Measurements from ENCODE around the gene CKMT2.

CKMT2 gene

DNA sequence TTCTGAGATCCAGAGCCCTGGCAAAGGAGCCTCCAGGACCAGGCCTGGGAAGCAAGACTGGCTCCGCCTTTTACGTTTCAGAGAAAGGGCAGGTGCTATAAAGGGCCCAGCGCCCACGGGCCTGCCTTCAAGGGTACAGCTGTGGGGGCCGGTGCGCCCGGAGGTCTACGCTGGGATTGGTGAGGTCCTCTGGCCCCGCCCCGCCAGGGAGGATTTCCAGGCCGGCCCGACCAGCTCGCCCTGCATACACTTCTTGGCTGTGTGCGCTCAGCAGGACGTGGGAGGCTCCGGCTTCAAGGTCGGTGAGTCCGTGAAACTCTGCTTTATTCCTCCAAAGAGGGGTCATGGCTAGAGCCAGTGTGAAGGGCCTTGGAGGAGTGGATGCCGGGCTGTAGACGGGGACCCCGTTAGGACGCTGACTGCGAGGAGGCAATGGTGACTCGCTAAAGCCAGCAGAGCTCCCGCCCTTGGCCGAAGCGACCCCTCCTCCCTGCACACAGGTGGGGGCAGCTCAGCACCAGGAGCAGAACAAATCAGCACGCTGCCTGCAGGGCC is at the start of gene CKMT2:
Gene CKMT2, plus strand, starts transcription at position 243 of the 555 bp plus-strand sequence. CDS start 17,811 bp downstream, outside the sequence.
- no peak for ATAC-seq

GRCh38 chr5:81183811-81184748 is 49.0 kb upstream of the CKMT2 start:
- ATAC-seq: no peak

DNA sequence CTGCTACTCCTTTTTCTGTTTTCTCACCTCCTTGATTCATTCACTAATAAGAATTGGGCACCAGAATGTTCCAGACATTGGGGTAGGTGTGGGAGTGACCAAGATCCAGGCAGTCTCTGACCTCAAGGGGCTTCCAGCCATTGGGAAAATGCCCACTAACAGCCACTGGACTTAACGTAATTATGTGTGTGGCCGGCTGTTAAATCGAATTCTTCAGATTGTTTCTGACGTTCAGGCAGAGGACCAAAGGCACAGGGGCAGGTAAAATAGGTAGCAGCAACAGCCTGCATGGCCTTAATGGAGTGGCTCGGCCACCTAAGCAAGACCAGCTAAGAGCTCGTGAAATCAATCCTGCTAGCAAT is 48.4 kb upstream of the CKMT2 start:
- no peak for ATAC-seq

DNA sequence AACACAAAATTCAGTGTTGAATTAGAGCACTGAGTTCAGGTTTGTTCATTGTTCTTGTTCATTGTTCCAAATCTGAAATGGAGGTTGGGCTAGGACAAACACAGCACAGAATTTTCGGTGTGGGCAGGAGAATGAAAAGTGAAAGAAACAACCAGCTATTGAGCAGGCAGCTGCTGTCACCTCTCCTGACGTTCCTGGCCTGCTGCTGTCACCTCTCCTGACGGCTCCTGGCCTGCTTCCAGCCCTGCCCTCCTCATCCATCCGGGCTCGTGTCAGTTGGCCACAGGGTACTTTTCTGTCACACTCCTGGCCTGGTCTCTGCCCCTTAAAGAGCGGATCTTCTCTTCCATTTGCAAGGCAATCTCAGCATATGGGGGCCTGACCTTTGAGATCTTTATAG is 45.2 kb upstream of the CKMT2 start:
- no peak for ATAC-seq

DNA sequence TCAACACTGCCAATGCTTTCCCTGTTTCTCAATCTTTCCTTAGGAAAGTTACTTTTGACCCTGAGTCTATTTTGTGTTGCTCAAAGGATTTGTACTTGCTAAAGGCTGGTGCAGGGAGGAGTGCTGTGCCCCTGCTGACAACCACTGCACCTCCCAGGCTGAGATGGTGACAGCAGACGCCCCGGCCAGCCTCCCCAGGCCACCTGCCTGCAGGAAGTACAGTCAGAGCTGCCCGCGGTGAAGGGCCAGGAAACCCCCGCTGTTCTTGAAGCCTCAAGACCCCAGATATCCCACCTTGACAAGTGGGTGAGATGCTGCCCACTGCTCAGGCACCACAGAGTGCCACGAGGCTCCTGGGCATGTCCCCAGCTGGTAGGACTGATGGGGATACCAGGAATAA is 44.2 kb upstream of the CKMT2 start:
- no peak for ATAC-seq

- ATAC-seq: no peak
Observed at GRCh38 chr5:81189875-81190498, 43.1 kb upstream of the CKMT2 start.

- no peak for ATAC-seq
Observed at GRCh38 chr5:81191726-81192372, 41.3 kb upstream of the CKMT2 start.

- no peak for ATAC-seq
Observed at GRCh38 chr5:81192373-81192750, 40.8 kb upstream of the CKMT2 start.

DNA sequence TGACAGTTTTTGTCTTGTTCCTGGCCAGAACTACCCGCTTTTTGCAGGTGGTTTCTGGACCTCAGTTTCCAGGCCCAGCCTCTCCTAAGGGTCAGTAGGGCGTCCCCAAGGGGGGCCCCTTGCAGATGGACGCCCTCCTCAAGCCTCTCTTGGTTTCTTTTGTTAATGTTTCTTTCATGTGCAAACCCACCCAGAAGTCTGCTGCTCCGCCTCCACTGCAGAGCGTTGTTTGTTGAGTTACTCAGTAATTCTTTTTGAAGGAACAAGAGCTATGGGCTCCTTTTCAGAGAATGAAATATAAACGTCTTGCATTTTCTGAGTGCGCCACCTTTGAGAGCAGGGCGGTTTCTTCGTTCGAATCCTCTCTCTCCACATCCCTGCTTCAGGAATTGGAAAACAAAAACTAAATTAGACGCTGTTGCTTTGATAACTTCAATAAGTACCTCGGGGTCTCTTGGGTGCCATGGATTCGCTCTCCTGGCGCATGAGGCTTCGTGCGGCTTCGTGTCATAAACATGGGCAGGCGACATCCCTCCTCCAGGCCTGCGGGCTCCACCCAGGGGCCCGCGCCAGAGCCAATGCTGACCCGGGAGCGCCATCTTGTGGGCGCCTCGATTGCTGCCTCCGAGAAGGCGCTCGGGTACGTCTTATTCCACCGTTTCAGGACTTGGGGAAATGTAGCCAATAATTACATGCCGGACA is 38.3 kb upstream of the CKMT2 start:
- ATAC-seq: peak; percentile 96 to 98

- ATAC-seq: no peak
Observed at GRCh38 chr5:81195335-81195929, 37.7 kb upstream of the CKMT2 start.

- ATAC-seq: no peak
Observed at GRCh38 chr5:81202655-81203054, 30.5 kb upstream of the CKMT2 start.

DNA sequence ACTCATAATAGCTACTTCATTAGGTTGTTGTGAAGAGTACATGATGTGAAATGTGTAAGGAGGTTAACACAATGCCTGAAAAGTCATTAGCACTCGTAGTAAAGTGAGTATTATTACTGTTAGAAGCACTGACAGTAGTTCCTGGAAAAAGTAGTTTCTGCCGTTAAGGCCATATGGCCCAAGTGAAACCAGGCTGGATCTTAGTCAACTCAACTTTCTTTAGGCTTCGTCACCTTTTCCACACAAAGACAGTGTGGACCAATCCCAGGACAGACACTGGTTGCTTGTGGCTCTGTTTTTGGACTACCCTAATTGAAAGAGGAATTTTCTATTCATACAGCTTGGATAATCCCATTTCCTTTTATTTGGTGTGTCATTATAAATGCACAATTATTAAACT is 29.4 kb upstream of the CKMT2 start:
- ATAC-seq: no peak

- ATAC-seq: no peak
Observed at GRCh38 chr5:81204205-81204604, 28.9 kb upstream of the CKMT2 start.

DNA sequence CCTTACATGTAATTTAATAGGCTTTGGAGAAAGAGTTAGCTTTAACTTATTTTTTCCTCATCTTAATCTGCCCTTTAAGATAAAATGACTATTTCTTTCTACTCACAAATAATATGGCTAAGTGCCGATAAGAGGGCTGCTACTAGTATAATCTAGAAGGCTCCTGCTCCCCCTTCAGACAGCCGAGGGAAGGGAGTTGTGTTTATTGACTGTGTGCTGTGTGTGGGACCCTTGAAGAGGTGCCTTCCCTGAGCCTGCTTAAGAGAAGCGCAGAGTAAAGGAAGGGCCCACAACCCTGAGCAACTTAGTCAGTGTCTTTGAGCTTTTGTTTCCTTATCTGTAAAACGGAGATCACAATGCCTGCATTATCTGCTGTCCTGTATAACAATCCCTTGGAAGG is 28.1 kb upstream of the CKMT2 start:
- no peak for ATAC-seq

DNA sequence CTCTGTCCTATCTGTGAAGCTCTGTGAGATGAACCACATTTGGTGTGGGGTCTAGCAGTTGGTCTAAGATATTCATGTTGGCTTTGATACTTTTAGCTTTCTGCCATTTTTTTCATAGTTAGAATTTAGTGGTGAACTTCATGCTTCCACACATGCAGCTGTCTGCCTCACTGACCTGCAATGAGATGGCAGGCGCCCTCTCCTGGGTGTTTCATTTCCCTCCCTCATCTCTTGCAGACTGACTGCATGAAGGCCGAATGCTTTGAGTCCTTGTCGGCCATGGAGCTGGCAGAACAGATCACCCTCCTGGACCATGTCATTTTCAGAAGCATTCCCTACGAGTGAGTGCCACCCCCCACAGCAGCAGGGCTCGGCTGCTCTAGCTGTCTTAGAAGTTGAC is 26.1 kb upstream of the CKMT2 start:
- ATAC-seq: no peak

- peak; percentile 14 to 18 for ATAC-seq
Observed at GRCh38 chr5:81208904-81209303, 24.2 kb upstream of the CKMT2 start.

DNA sequence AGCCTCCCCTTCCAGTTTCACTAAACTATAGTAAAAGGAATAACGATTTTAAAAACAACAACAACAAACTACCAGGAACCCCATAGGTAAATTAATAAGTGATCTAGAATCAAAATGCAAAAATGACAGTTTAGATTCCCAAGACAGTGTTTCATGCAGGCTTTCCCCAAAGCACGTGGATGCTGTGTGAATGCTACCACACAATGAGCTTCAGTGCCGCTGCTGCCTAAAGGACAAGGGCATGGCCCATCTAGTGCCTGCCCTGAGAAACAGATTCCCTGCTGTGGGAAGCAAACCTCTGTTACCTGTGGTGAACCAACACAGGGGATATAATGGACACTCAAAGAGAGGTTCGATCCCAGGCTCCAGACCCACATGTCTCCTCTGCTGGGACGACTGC is 23.7 kb upstream of the CKMT2 start:
- ATAC-seq: no peak

DNA sequence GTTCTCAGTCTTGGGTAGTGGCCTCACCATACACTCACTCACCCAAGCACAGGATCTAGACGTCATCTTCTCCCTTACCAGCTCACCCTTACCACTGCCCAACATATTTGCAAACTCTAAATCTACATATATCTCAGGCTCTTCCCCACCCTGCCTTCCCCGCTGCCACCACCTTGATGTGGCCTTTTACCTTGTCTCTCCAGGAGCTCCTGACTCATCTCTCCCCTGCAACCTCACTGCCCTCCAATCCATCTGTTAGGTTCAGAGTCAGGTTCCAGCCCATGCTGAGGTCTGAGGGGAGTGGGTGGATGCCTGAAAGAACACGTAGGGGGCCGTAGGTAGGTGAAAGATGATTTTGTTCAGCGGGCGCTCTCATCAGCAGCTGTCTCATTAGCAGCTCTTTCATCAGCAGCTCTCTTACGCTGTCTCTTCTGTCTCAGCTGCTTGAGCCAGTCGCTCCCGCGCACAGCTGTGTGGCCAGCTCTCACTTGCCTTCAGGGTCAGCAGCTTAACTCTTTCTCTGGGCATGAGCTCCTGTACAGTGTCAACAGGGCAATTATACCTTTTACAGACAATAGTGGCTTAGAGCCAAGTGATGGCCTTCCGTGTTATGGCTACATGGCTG is 23.1 kb upstream of the CKMT2 start:
- peak; percentile 66 to 73 for ATAC-seq

GRCh38 chr5:81212211-81212751 is 20.8 kb upstream of the CKMT2 start:
- peak; percentile 49 to 58 for ATAC-seq

GRCh38 chr5:81213070-81213469 is 20.1 kb upstream of the CKMT2 start:
- no peak for ATAC-seq

DNA sequence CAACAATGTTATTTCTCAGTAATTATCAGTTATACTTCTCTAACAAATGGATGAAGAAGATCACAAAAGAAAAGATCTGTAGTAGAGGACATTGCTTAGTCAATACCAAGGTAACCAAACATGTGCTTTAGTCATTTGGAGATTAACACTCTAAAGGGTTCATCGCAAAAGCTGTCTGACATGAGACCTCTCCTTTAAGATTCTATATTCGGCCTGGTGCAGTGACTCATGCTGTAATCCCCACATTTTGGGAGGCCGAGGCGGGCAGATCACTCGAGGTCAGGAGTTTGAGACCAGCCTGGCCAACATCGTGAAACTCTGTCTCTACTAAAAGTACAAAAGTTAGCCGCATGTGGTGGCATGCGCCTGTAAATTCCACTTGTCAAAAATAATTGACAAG is 18.3 kb upstream of the CKMT2 start:
- ATAC-seq: peak; percentile 19 to 32

DNA sequence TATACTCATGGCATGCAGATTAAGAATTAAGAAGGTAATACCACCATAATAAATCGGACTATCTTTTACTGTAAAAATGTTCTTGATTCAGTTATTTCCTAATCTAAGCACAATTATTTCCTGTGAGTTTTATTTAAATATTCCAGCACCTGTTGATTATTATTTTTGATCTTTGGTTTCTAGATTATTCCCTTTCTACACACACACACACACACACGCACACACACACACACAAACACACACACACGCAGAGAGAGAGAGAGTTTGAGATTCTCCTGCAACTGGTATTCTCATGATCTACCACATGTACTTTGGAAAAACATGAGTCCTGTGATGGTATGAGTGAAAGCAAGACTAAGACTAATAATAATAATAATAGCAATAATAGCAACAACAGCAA is 17.0 kb upstream of the CKMT2 start:
- ATAC-seq: no peak

Data from activated CD4-positive, CD25-positive, alpha-beta regulatory T cell treated with anti-CD3 and anti-CD28 coated beads, Interleukin-2, amount 50 U/mL, for 24 hours (primary cell).